Central memory CD8-positive, alpha-beta T cell (primary cell): Measurements from ENCODE around the gene MRPS15.

Experiments used
- ATAC-seq: fragments of 150-1000 bp; cut with Tn5 transposase; replicated peaks from 2 replicates; pipeline ENCODE4 v1.10.0; 2022; ENCODE audit warnings: mild to moderate bottlenecking, moderate FRiP score, moderate number of reproducible peaks; ENCODE audit not compliant: poor library complexity, severe bottlenecking; ENCODE audit errors: extremely low read depth
- DNase-seq, 2 donors: peaks; one replicate each; pipeline ENCODE4 v3.0.0; 2021; ENCODE audit warnings: low spot score in 2 of 2
- H3K27ac Mint-ChIP-seq: one replicate; pipeline ENCODE4 v1.8.0; 2022; ENCODE audit warnings: low read depth, mild to moderate bottlenecking, moderate library complexity, mixed read lengths
- H3K27me3 Mint-ChIP-seq: one replicate; pipeline ENCODE4 v1.8.0; 2022; ENCODE audit warnings: mixed read lengths
- H3K36me3 Mint-ChIP-seq: one replicate; pipeline ENCODE4 v1.8.0; 2022; ENCODE audit warnings: mild to moderate bottlenecking, moderate library complexity, mixed read lengths; ENCODE audit not compliant: insufficient read depth
- H3K4me1 Mint-ChIP-seq: one replicate; pipeline ENCODE4 v1.8.0; 2022; ENCODE audit warnings: mixed read lengths
- H3K4me3 Mint-ChIP-seq: one replicate; pipeline ENCODE4 v1.8.0; 2022; ENCODE audit warnings: mild to moderate bottlenecking, moderate library complexity, mixed read lengths
- H3K9me3 Mint-ChIP-seq: one replicate; pipeline ENCODE4 v1.8.0; 2022; ENCODE audit warnings: mixed read lengths

MRPS15 gene

DNA sequence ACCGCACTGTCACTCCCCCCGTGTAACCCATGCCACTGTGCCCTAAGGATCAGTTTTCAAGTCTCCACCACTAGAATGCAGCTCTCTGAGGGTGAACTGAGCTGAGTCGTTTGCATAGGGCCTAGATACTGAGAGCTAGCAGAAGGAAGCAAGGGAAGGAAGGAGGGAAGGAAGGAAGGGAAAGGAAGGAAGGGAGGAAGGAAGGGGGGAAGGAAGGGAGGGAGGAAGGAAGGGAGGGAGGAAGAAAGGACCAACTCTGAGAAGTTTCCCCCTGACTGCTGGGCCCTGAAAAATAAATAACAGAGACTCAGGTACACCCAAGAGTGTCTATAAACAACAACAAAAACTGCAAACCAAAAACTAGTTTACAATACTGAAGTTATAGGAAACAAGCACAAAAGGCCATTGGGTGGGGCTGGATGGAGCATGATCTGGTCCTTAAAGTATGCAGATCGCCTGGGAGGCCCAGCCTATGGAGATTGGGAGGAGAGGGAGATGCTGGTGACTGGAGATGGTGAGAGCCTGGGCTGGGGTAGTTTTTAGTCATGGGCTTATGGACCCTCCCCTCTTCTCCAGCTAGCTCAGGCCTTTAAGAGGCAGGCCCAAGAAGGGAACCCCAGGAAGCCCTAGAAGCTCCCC lies 1.7 kb upstream of the MRPS15 start:
- ATAC-seq = no peak
- Mint-ChIP-seq H3K9me3 (no peaks in the 10 kb centered on the region), H3K27ac (no peak overlapping the region), H3K36me3 (peaks cover 3% of the 10 kb centered on the region), H3K4me3 (no peak overlapping the region), H3K4me1 (peaks cover 21% of the 10 kb centered on the region), H3K27me3 (no peaks in the 10 kb centered on the region)
- DNase-seq = no peak

DNA sequence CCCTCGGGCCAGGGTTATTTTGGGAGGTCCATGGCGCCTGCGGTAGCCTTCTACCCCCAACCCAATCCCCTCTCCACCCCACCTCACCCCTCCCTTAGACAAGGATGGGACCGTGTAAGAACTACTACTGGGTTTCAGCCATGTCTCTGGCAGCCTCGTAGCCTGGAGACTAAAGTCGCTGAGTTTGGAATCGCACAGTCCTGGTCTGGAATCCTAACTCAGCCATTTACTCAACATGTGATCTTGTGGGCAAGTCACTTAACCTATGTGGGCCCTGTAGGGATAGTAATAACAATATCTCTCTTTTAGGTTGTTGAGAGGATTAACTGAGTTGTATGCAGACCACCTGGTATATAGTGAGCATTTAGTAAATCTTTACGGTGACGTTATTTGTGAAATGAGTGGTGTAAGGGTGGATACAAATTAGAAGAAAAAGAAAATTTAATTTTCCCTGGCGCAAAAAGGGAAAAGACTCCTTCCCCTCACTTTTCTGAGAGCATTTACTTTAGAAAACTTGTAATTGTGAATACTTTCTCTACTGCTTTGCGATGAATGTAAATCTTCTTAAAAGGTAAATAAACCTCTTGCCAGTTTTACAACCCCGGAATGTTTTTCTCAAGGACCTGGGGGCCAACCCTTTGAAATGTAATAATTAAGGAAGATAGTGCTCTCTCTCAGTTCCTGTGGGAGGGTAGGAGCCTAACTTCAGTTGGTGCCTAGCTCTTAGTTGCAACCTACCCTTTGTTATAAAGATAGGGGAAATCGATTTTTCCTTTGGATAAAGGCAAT lies 615 bp upstream of the MRPS15 start:
- Mint-ChIP-seq H3K9me3 (no peaks in the 10 kb centered on the region), H3K27ac (peak overlapping the region; percentile 96), H3K36me3 (peaks cover 7% of the 10 kb centered on the region), H3K27me3 (no peaks in the 10 kb centered on the region), H3K4me3 (peak overlapping the region; percentile 98), H3K4me1 (peaks cover 23% of the 10 kb centered on the region)
- ATAC-seq = peak; percentile 55
- DNase-seq = no peak

DNA sequence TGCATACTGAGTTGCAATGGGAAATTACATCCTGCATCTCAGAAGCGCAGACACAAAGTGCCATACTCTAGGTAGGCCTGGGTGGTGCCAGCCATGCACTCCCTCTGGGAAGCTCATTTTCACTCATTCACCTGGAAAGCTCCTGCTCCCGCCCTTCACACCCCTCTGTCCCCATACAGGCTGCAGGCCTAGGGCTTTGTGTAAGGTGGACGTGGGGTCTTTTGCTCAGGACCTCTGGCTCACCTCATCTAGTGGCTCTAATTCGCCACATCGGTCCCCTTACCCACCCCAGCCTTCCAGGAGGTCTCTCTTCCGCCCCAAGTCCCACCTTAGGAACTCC lies 751 bp downstream of the MRPS15 start:
- Mint-ChIP-seq H3K9me3 (no peaks in the 10 kb centered on the region), H3K27me3 (no peaks in the 10 kb centered on the region)

DNA sequence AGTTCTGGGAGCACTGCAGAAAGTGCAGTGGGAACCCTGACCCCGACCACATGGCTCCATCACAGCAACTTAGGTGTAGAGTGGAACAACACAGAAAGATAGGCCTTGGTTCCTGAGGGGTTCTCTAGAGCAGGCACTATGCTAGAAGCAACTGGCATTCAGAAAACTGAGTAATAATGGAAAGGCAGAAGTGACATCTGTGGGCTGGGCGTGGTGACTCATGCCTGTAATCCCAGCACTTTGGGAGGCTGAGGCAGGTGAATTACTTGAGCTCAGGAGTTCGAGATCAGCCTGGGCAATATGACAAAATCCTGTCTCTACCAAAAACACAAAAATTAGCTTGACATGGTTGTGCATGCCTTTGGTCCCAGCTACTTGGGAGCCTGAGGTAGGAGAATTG lies 5.3 kb downstream of the MRPS15 start:
- no peak for ATAC-seq
- Mint-ChIP-seq H3K9me3 (no peaks in the 10 kb centered on the region), H3K4me3 (no peak overlapping the region), H3K36me3 (peaks cover 19% of the 10 kb centered on the region), H3K4me1 (peaks cover 34% of the 10 kb centered on the region), H3K27ac (no peak overlapping the region), H3K27me3 (no peaks in the 10 kb centered on the region)
- DNase-seq = no peak

More for the DNA sequence above, 751 bp downstream of the MRPS15 start:
- no peak for ATAC-seq
- DNase-seq = no peak
- Mint-ChIP-seq H3K27ac (peak overlapping the region; percentile 96), H3K4me1 (peaks cover 33% of the 10 kb centered on the region), H3K4me3 (peak overlapping the region; percentile 98), H3K36me3 (peaks cover 13% of the 10 kb centered on the region)

DNA sequence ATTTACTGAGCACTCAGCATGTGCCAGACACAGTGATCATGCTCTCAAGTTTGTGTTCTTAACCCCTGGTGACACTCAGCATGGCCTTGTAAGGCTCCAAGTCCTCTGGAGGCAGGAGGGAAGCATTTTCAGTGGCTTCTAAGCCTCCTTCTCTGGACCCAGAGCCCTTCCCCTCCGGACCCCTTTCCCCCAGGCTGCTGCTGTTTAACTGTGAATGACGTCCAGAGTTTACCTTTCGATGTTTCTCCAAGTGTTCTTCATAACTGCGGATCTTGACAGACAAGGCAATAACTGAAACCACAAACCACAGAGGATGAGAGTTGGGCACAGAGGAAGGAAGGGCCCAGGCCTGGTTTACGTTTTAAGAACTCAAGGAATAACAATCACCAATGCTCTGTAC lies 6.5 kb downstream of the MRPS15 start:
- DNase-seq = no peak
- H3K27ac Mint-ChIP-seq = peak overlapping the region; percentile 57

DNA sequence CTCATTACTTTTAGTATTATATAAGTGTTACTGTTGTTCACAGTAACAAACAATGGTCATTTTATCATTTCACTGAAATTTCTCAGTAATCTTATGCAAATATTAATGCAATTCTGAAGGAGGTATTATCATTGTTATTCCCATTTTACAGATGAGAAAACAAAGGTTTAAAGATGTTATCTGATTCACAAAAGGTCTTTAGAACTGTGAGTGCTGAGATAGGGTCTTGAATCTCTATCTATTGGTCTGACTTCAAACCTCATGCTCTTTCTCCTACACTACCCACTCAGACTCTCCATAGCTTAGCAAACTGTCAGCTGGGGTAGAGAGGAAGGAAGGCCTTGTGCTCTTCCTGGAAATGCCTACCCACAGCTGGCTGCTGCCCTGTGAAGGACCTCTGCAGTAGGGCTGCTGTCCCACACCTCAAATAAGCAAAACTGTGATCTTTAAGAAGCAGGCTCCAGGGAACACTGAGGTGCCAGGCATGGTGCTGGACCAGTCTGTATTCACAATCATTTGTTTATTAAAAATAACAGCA lies 7.7 kb downstream of the MRPS15 start:
- ATAC-seq (no peak), DNase-seq (no peak)
- Mint-ChIP-seq H3K4me3 (no peak overlapping the region), H3K36me3 (peaks cover 20% of the 10 kb centered on the region), H3K9me3 (no peaks in the 10 kb centered on the region), H3K27me3 (no peaks in the 10 kb centered on the region), H3K27ac (no peak overlapping the region), H3K4me1 (peaks cover 24% of the 10 kb centered on the region)

More for the DNA sequence above, 6.5 kb downstream of the MRPS15 start:
- Mint-ChIP-seq H3K27me3 (no peaks in the 10 kb centered on the region), H3K4me3 (no peak overlapping the region), H3K4me1 (peaks cover 27% of the 10 kb centered on the region), H3K36me3 (peaks cover 19% of the 10 kb centered on the region), H3K9me3 (no peaks in the 10 kb centered on the region)
- no peak for ATAC-seq

DNA sequence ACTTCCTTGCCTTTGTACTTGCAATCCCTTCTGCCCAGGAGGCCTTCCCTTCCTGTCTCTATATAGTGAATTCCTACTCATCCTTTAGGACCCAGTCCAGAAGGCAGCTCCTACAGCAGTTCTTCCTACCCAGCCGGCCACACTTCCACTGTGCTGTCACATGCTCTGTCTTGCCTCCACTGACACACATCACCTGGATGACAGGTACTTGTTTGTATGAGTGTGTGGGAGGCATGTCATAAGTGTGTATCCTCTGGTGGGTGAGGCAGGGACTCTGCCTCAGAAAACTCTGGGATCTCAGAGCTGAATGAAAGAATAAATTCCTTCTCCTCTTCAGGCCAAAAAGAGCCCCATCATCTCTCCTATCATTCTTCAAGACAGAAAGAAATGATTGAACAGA lies 8.8 kb downstream of the MRPS15 start:
- Mint-ChIP-seq H3K27ac (peak overlapping the region; percentile 30), H3K4me1 (peaks cover 23% of the 10 kb centered on the region), H3K9me3 (no peaks in the 10 kb centered on the region), H3K36me3 (peaks cover 25% of the 10 kb centered on the region), H3K27me3 (no peaks in the 10 kb centered on the region), H3K4me3 (no peak overlapping the region)
- ATAC-seq (no peak), DNase-seq (no peak)

DNA sequence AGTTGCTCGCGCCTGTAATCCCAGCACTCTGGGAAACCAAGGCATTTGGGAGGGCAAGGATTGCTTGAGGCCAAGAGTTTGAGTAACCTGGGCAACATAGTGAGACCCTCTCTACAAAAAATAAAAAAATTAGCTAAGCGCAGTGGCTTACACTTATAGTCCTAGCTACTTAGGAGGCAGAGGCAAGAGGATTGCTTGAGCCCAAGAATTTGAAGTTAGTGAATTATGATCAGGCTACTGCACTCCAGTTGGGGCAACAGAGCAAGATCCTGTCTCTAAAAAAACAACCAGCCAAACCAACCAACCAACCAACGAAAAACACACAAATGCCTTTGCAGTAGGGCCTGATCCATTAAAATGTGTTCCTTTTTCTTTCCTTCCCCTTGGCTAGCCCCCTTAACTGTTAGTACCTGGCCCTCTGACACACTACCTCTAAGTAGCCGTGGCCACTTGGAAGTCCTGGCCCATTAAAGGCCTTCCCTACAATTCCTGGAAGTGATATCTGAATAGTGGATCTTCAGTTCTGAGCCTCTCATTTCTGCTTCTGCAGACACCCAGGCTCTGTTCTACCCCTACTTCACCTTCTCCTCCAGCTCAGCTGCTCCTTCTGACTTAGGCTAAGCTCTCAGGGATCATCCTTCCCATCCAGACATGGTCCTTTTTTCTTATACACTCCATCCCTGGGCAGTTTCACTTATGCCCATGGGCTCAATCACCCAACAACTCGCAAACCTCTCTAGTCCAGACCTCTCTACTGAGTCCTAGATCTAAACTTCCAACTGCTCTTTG lies 10.4 kb downstream of the MRPS15 start:
- Mint-ChIP-seq H3K36me3 (peaks cover 23% of the 10 kb centered on the region), H3K27ac (no peak overlapping the region), H3K27me3 (no peaks in the 10 kb centered on the region), H3K4me3 (no peak overlapping the region), H3K9me3 (no peaks in the 10 kb centered on the region), H3K4me1 (peaks cover 25% of the 10 kb centered on the region)
- ATAC-seq (no peak), DNase-seq (no peak)

DNA sequence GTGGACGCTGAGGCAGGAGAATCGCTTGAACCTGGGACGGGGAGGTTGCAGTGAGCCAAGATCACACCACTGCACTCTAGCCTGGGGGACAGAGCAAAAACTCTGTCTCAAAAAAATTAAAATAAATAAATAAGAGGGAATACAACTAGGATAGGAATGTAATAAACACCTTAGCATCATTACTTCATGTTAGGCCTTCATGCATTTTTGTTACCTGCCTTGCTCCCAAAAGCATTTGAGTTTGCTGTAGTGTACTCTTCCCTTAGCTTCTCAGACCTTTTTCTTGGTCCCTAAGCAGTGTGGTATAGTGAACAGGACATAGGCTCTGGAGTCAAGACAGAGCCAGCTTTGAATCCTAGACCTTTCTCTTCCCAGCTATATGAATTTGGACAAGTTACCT lies 11.1 kb downstream of the MRPS15 start:
- H3K27me3 Mint-ChIP-seq = no peaks in the 10 kb centered on the region
- no peak for ATAC-seq
- peaks cover 17% of the 10 kb centered on the region for H3K4me1 Mint-ChIP-seq
- no peak overlapping the region for H3K27ac Mint-ChIP-seq
- DNase-seq = no peak
- H3K36me3 Mint-ChIP-seq = peaks cover 19% of the 10 kb centered on the region
- no peaks in the 10 kb centered on the region for H3K9me3 Mint-ChIP-seq
- no peak overlapping the region for H3K4me3 Mint-ChIP-seq

DNA sequence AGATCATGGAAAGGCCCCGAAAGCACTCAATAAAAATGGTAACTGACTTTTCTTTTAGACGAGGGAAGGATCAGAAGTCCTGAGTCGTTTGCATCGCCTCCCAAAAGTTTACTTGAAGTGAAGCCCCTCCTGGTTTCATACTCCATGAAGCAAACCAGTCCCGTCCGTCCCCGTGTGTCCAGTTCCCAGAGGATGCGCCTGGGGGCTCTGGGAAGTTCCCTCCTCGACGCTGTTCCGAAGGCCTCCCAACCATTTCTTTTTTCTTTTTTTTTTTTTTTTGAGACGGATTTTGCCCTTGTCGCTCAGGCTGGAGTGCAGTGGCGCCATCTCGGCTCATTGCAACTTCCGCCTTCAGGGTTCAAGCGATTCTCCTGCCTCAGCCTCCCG lies 13.3 kb downstream of the MRPS15 start:
- Mint-ChIP-seq H3K9me3 (no peaks in the 10 kb centered on the region), H3K4me3 (peak overlapping the region; percentile 74), H3K27me3 (no peaks in the 10 kb centered on the region), H3K36me3 (peaks cover 13% of the 10 kb centered on the region), H3K27ac (peak overlapping the region; percentile 97), H3K4me1 (peaks cover 17% of the 10 kb centered on the region)
- ATAC-seq (no peak), DNase-seq (no peak)

DNA sequence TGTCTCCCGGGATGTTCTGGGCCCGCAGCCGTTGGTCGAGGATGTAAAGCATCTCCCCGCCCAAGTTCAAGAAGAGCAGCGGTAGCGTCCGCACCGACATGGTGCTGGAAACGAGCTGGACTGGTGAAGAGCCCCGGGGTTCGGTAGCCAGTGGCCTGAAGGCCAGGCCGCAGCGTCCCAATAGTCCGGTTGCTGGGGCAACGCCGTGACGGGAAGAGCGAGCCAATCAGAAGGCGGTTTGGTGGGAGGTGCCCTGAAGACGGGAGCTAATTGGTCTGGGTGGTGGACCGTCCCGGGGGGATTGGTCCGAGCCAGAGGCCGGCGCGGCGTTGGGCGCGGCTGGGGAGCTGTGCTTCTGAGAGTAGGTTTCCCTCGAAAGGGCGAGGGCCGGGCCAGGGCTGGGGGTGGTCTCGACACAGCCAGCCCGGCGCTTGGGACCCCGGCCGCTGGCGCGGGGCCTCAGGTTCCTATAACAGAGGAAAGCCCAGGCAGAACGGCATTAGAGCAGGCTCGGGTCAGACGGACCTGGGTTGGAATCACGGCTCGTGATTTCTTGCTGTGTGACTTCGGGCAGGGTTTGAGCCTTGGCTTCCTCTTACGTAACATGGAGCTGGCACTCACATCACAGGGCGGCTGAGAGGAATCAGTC lies 13.8 kb downstream of the MRPS15 start, which contains the start of gene OSCP1:
TSS of gene OSCP1 (minus strand) at position 182 of the 649 bp plus-strand sequence. CDS start at position 100, 82 bp downstream.
- DNase-seq (peak; percentile 76 to 79), ATAC-seq (peak; percentile 98)
- Mint-ChIP-seq H3K9me3 (no peaks in the 10 kb centered on the region), H3K27me3 (no peaks in the 10 kb centered on the region), H3K36me3 (peaks cover 13% of the 10 kb centered on the region), H3K27ac (peak within 1 kb of the TSS; percentile 97), H3K4me1 (peaks cover 17% of the 10 kb centered on the region), H3K4me3 (peak within 1 kb of the TSS; percentile 74)

DNA sequence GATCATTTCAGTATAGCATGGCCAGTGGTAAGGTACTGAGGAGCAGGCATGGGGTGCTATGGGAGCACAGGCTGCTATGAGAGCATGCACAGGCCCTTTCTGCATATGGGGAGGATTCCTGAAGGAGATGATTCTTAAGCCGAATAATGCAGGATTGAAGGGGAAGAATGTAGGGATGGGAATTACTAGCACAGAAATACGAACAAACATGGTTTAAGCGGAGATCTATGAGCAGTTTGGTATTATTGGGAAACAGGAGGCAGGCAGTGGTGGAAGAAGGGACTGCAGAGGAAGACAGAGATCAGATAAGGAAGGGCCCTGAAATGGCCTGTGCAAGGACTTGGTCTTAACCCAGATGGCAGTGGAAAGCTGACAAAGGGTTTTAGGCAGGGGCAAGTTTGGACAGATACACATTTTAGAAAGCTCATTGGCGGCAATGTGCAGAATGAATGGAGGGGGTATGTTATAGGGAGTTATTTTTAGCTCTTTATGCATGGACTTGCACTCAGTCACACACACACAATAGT lies 15.6 kb downstream of the MRPS15 start:
- H3K36me3 Mint-ChIP-seq = peaks cover 13% of the 10 kb centered on the region
- no peaks in the 10 kb centered on the region for H3K27me3 Mint-ChIP-seq
- H3K27ac Mint-ChIP-seq = no peak overlapping the region
- H3K9me3 Mint-ChIP-seq = no peaks in the 10 kb centered on the region
- peaks cover 17% of the 10 kb centered on the region for H3K4me1 Mint-ChIP-seq
- H3K4me3 Mint-ChIP-seq = no peak overlapping the region
- ATAC-seq (no peak), DNase-seq (no peak)
